ENCODE results near the gene RABAC1. TPM values are rescaled to one million over a fixed set of nuclear protein-coding genes. Genes with fewer than 3 reads are reported as not detected.

The RABAC1 gene
- total and polyA plus RNA-seq, 11 donors = 43.2 to 217 (median 87.6) TPM

GRCh38 chr19:41926763-41927496, 32.2 kb downstream of the RABAC1 start:
- DNase-seq (no peak), ATAC-seq (no peak)
- intact Hi-C loops (cut with DNase I) = loop anchor here in 1 of 10 donors (5.0 kb wide), 1 partner anchor 40 kb away; no protein-coding TSS in a partner anchor
- Histone ChIP-seq H3K27ac (no peak overlapping the region), H3K9me3 (no peaks in the 10 kb centered on the region), H3K36me3 (no peaks in the 10 kb centered on the region), H3K4me3 (no peak overlapping the region), H3K4me1 (peaks cover 0 to 23% (median 15%) of the 10 kb centered on the region in 12 donors), H3K27me3 (peaks cover 63 to 97% (median 94%) of the 10 kb centered on the region in 9 donors)
- 32 to 43% (median 33%) methylated on average over 16 of the region's 16 CpGs for WGBS, 4 donors
- TF ChIP-seq CTCF (IDR thresholded peaks at IDR 0.05) (no peak), POLR2A (IDR thresholded peaks at IDR 0.05) (no peak)

- peaks cover 60 to 97% (median 93%) of the 10 kb centered on the region in 9 donors for H3K27me3 ChIP-seq
- 10 to 22% (median 18%) methylated on average over 21 to 27 of the region's 27 CpGs for WGBS, 4 donors
- no peak overlapping the region for H3K27ac ChIP-seq
- no peak overlapping the region for H3K4me3 ChIP-seq
- H3K9me3 ChIP-seq = no peaks in the 10 kb centered on the region
- DNase-seq = no peak
- TF ChIP-seq POLR2A (IDR thresholded peaks at IDR 0.05) (no peak), CTCF (IDR thresholded peaks at IDR 0.05) (no peak)
- no peak for ATAC-seq
- H3K36me3 ChIP-seq = no peaks in the 10 kb centered on the region
- peaks cover 0 to 23% (median 15%) of the 10 kb centered on the region in 12 donors for H3K4me1 ChIP-seq
- intact Hi-C loops (cut with DNase I) = loop anchor here in 1 of 10 donors (5.0 kb wide), 1 partner anchor 39 kb away; no protein-coding TSS in a partner anchor
These were observed 32.9 kb downstream of the RABAC1 start for GRCh38 chr19:41926028-41926762.

GRCh38 chr19:41925208-41926003, 33.7 kb downstream of the RABAC1 start:
- Histone ChIP-seq H3K4me1 (peaks cover 0 to 23% (median 15%) of the 10 kb centered on the region in 12 donors), H3K36me3 (no peaks in the 10 kb centered on the region), H3K27me3 (peaks cover 54 to 97% (median 92%) of the 10 kb centered on the region in 9 donors), H3K9me3 (no peaks in the 10 kb centered on the region), H3K4me3 (no peak overlapping the region), H3K27ac (no peak overlapping the region)
- no peak for TF ChIP-seq POLR2A (IDR thresholded peaks at IDR 0.05)
- no peak for TF ChIP-seq CTCF (IDR thresholded peaks at IDR 0.05)
- ATAC-seq (no peak), DNase-seq (no peak)
- 43 to 59% (median 48%) methylated on average over 7 of the region's 7 CpGs for WGBS, 4 donors
- intact Hi-C loops (cut with DNase I) = loop anchor here in 1 of 10 donors (5.0 kb wide), 1 partner anchor 38 kb away; no protein-coding TSS in a partner anchor

All from heart left ventricle (tissue), 16 donors.